HepG2 (cell line): ENCODE results near the gene KCNJ5.

Source experiments
- ATF2 ChIP-seq: sonication (generic); formaldehyde crosslinking; IDR thresholded peaks from 2 replicates; pipeline ENCODE4 v1.4.0; 2020; ENCODE audit warnings: missing genetic modification reagents
- ETV6 ChIP-seq: sonication (generic); formaldehyde crosslinking; conservative IDR thresholded peaks from 2 replicates; pipeline ENCODE4 v1.4.0; 2020; ENCODE audit warnings: missing genetic modification reagents
- GZF1 ChIP-seq: sonication (generic); formaldehyde crosslinking; IDR thresholded peaks from 2 replicates; pipeline ENCODE4 v1.5.1; 2020; ENCODE audit warnings: mild to moderate bottlenecking, missing genetic modification reagents
- NFRKB ChIP-seq: fragments of 450-650 bp; IDR thresholded peaks from 2 replicates; pipeline ENCODE4 v1.6.1; 2017
- NPAS2 ChIP-seq: sonication (generic); formaldehyde crosslinking; IDR thresholded peaks from 2 replicates; pipeline ENCODE4 v1.8.0; 2022; ENCODE audit warnings: mild to moderate bottlenecking, missing genetic modification reagents, borderline replicate concordance
- ZNF263 ChIP-seq: sonication (generic); formaldehyde crosslinking; IDR thresholded peaks from 2 replicates; pipeline ENCODE4 v1.4.0; 2020; ENCODE audit warnings: missing genetic modification reagents
- ZNF343 ChIP-seq: sonication (generic); formaldehyde crosslinking; IDR thresholded peaks from 2 replicates; pipeline ENCODE4 v1.4.0; 2020; ENCODE audit warnings: mild to moderate bottlenecking, missing genetic modification reagents
- ZNF577 ChIP-seq: sonication (generic); formaldehyde crosslinking; IDR thresholded peaks from 2 replicates; pipeline ENCODE4 v1.4.0; 2020; ENCODE audit warnings: mild to moderate bottlenecking, low read depth, missing genetic modification reagents, borderline replicate concordance

GRCh38 chr11:128931066-128931465 lies 39.9 kb downstream of the KCNJ5 start:
- TF ChIP-seq ETV6 (CRISPR knock-in tag) (no peak), ZNF577 (CRISPR knock-in tag) (no peak), NFRKB (no peak), NPAS2 (CRISPR knock-in tag) (no peak), ATF2 (no peak), ZNF343 (no peak), GZF1 (CRISPR knock-in tag) (no peak), ZNF263 (CRISPR knock-in tag) (no peak)
